Measurements from ENCODE around the gene DLGAP1.
"Not testable (repeated sequence)": the region's sequence is repeated elsewhere in the genome, so short reads cannot be mapped to it uniquely, and the experiment has no call there.

The DLGAP1 gene

DNA sequence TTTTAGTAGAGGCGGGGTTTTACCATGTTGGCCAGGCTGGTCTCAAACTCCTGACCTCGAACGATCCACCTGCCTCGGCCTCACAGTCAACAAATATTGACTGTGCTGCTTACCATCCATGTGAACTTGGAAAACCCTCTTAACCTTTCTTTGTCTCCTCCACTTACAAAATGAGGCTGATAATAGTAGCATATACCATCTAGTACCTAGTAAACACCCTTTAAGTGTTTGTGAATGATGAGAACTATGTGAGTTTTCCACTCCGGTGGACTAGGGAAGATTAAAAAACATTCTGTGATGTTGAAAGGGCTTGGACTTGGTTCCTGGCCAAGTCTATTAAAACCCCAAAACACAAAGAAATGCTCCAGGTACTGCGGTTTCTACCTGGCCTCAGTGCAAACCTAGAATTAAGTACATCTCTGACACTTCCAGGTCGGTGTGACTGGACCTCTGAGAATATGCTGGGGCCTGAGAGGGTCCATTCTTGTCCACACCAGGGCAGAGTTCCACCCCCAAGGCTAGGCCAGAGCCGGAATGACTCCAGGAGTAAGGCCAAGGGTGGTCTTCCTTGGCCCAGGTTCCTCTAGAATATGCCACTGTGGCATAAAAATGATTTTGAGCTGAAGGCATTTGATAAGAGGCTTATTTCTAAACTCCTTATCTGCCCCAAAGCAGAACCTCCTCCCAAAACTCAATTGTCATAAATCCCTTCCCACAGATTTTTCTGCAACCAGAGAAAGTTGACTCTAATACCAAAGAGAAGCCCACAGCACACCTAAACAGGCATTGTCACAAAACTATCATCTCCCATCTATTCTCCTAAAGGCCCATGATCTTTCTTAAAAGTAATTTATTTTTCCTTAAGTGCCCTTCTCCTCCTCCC lies 787.6 kb downstream of the DLGAP1 start:
- DNase-seq: peak; percentile 96

DNA sequence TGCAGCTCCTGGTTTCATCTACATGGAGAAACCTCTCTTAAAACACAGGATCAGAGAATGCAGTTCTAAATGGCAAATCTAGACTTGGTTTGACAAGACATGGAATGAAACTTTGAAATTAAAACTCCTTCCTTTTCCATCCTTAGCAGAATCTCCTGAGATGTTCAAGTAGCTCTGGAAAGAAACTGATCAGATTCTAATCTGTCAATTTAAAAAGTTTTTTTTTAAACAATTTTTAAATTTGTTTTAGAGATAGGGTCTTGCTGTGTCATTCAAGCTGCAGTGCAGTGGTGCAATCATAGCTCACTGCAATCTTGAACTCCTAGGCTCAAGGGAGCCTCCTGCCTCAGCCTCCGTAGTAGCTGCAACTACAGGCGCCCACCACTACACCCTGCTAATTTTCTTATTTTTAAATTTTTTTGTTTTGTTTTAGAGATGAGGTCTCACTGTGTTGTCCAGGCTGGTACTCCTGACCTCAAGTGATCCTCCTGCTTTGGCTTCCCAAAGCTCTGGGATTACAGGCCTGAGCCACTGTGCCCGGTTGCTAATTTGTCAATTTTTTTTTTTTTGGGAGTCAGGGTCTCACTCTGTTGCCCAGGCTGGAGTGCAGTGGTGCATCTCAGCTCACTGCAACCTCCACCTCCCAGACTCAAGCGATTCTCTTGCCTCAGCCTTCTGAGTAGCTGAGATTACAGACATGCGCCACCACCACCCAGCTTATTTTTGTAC lies 788.4 kb downstream of the DLGAP1 start:
- DNase-seq: no peak

DNA sequence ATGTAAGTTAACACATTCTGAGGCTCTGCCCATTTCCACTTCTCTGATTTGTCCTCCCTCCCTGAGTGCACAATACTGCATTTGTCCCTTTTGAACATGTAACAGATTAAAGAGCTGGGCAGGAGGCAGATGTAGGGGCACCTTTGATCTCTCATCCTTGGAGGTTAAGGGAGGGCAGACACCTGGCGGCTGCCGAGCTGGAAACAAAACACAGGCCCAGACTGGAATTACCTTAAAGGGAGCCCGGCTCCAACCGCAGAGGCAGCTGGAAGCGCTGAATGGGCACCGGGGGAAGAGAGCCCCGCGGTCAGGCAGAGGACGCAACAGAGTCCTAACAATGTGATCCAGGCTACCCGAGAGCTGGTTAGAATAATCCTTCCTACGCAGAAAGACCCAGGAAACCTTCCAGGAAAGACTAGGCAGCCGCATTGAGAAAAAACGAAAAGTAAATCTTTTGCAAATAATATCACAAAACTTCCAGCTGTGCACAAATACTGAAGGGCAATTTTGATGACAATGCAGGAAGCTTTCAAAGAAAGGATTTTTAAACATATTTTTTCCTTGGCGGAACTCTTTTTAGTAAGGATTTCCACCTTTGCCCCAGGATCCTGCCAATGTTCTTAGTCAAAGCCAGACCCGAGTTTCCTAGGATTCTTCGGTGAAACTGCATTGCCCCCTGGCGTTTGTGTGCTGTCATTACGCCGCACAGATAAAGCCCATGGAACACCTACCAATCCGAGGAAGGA lies 789.2 kb downstream of the DLGAP1 start:
- DNase-seq: peak; percentile 96

DNA sequence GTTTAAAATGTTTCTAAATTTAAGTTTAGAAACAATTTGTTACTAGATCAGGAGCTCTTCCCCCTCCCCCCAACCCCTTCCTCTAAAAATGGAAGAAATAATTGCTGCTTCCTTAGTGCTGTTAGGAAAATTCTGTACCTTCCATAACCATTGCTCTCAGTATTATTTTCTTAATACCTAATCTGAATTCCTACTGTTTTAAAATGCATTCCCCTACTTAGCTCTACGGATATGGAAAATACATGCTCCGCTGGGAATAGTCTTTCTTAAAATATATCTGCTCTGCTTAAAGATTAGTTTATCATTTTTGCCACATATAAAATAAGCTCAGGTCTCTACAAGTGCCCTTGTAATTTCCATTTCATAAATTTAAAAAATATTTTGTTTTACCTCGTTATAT lies 789.9 kb downstream of the DLGAP1 start:
- no peak for DNase-seq

DNA sequence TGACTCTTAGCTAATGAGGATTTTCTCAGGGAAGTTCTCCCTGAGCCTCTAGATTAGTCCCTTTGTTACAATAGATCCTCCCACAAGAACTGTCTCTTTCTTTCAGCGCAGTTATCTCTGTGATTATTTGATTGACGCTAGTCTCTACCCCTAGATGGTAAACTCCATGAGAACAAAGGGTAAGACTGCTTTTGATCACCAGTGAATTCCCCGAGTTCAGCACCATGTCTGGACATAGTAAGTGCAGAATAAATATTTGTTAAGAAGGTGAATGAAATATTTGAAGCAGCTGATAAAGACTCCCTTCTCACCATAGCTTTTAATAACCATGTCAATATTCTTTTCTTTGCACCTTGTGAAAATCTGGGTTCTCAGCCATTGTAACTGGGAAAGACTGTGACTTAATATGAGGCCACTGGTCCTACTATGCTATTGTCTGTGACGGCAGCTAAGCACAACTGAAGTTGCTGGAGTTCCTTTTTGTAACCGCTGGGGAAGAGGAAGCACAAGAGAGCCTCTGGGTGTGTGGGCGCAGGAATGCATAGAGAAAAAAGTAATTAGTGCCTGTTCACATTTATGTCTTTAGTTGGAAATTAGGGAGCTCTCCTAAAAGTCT lies 790.4 kb downstream of the DLGAP1 start:
- peak; percentile 70 for DNase-seq

DNA sequence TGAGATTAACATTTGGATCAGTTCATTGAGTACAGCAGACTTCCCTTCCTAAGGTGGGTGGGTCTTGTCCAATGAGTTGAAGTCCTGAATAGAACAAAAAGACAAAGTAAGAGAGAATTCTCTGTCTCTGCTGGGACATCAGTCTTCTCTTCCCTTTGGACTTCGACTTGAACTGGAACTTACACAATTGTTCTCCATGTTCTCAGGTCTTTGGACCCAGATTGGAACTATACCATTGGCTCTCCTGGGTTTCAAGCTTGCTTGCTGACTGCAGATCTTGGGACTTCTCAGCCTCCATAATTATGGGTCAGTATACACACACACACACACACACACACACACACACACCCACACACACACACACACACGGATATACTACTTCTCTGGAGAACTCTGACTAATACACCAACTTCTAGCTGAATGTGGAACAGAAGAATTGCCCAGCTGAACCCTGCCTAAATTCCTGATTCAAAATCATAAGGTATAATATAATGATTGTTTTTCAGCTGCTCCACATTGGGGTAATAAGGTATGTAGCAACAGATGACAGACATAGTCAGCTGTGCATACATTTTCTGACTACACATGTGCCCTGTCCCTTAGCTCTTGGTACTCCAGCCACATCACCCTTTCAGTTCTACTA lies 791.1 kb downstream of the DLGAP1 start:
- no peak for DNase-seq

DNA sequence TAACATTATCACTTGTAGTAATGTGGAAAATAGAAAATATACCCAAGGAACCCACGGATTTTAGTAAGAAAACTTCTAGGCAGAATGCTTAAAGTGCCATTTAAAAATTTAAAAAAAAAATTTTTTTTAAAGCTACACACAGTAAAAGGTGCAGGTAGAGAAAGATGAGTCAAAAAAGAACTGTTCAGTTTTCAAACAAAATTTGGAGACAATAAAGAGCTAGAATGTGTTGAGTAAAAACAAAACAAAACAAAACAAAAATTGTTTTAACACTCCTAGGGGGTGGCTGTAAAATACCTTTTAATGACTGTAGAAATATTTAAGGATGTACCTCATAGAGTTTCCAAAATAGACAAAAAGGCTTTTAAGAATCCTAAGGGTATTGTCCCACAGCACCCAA lies 793.1 kb downstream of the DLGAP1 start:
- no peak for DNase-seq

DNA sequence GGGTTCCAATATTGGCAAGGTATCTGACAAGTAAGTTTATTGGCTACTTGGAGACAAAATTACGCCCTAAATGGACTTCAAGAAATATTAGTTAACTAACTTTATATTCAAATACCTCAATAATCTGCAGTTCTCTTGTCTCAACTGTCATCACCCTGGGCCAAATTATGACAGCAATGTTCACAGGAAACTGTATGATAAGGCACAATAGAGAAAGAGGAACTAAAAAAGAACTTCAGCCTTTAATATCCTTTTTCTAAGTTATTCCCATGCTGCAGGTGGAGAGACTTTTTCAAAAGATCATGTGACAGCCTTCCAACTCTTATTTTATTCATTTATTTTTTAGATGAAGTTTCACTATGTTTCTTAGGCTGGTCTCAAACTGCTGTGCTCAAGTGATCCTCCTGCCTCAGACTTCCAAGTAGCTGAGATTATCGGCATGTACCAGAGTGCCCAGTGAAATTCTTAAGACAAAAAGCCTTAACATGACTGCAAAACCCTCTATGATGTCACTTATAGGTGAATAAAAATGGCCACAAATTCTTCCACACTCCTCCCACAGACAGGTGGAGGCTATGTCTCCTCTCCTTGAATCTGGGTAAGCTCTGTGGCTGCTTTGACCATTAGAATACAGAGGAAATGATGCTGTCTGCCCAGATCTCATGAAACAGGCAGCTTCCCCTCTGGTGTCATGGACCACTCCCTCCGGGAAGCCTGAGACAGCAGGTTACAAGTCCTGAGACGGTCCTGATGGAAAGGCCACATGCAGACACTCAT lies 794.2 kb downstream of the DLGAP1 start:
- no peak for DNase-seq

DNA sequence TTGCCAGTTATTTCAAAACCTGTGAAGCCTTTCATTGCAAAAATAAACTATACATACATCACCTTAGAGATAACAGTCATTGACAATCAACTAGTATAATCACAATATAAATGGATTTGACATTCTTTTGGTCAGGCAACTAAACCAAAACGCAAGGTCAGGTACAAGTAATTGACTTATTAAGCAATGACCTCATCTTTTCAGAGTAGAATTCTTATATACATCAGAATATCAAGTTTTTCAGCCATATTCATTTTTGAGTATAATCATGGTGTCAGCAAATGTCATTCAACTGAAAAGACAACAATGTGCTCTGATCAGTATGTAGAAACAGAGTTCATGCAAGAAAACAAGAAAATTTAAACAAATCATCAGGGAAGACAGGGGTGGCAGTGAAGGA lies 796.6 kb downstream of the DLGAP1 start:
- DNase-seq: no peak

DNA sequence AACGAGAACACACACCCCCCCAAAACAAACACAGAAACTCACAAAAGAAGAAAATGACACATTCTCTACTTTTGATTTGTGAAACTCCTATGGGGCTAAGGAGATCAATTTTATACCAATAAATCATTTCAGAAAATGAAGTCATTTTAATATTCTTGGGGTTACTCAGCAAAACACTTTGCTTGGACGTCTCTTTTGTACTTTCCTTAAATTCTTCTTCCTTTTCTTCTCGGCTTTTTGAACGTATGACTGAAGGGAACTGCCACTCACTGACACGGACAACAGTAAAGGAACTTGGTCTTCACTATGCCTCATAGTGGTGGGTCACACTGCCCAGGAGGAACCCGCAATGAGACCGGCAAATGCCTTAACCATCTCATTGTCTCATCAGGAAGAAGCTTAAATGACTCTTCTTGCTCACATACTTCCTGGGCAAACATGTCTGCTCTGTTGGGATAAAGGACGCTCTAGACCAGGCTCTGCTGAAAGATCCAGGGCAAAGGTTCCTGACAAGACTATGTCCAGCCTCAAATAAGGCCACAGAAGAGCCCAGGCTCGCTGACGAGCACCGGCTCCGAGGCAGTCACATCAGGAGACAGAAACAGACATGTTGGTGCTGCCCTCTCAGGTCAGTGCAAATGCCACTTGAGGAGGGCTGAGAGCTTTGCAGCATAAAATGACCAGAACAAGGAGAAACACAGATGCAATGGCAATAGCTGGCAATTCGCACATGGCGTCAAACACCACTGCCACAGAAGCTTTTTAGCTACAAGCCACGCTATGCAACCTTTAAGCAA lies 799.7 kb downstream of the DLGAP1 start:
- DNase-seq: no peak

DNA sequence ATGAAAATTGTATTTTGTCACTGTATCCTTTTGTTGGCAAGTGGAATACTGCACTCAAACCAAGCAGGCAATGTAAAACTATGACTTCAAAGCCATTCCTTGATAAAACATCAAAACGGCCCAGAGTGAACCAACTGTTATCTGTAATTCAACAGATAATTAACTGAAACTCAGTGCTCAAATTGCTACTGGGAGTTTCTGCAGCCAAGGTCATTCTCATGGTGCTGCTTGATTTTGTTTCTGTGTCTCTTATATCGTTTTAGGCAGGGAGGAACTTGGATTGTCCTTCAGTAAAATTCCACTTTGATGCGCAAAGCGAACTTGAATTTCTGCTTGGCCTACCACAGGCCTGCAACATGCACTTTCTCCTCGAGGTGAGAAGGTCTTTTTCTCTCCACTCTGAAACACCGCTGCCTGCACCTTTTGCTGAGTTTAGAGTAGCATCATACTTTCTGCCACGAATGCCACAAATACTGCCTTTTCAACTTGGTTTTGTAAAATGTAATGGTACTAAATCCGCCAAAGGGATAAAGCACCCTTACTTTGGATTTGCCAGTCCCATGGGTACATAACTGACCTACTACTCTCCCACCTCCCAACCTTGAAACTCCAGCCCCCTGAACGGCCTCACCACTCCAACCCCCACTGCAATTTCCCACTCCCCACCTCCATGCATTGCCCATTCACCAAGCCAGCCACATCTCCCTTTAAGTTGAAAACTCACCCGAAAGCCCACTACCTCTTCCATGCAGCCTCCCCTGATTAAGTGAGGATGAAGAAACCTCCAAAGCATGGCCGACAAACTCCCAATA lies 800.5 kb downstream of the DLGAP1 start:
- DNase-seq: no peak

DNA sequence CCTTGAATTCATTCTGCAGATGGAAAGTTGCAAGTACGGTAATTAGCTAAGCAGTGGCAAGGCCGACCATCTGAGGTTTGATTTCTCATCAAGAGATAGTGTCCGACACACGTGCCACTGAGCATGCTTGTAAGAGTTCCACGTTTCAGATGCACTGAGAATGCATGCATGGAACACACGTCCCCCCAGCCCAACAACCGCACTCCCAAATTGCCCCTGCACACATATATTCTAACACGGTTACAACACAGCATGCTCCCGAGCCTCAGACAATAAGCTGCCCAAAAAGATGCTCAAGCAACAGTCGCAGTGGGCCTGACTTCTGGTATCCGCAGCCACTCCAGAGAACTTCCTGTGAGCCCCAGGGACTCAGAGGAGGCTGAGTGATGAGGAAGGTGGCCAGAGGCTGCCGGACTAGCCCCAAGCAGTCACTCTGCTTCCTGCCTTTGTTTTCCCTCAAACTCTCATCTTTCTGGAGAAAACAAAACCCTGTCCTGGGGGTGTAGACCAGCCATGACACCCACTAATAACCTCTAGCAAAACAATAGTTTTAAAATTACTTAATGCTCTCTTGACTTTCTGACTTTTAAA lies 801.2 kb downstream of the DLGAP1 start:
- DNase-seq: no peak

DNA sequence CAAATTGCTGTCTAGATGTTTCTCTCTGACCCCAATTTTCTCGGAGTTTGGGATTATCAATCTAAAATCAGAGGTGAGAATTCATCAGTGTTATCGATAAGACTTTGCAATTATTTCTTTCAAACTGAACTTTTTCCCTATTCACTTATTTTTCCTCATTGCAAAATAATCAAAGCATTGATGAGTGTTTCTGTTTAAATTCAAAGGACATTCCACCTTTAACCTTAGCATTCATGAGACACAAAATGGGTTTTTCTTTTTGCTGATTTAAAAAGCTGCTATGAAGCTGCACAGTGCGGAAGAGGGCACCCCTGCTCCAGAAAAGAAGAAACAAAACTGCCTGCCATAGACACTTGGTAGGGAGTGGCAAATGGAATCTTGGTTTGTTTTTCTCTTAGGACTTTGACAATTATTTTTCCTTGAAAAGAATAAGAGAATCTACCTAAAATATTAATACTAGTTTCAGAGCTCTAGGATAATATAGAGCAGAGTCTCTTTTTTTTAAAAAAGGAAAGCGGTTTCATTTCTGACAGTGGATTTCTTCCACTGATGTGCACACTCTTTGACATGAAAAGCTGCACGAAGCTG lies 801.8 kb downstream of the DLGAP1 start:
- no peak for DNase-seq

DNA sequence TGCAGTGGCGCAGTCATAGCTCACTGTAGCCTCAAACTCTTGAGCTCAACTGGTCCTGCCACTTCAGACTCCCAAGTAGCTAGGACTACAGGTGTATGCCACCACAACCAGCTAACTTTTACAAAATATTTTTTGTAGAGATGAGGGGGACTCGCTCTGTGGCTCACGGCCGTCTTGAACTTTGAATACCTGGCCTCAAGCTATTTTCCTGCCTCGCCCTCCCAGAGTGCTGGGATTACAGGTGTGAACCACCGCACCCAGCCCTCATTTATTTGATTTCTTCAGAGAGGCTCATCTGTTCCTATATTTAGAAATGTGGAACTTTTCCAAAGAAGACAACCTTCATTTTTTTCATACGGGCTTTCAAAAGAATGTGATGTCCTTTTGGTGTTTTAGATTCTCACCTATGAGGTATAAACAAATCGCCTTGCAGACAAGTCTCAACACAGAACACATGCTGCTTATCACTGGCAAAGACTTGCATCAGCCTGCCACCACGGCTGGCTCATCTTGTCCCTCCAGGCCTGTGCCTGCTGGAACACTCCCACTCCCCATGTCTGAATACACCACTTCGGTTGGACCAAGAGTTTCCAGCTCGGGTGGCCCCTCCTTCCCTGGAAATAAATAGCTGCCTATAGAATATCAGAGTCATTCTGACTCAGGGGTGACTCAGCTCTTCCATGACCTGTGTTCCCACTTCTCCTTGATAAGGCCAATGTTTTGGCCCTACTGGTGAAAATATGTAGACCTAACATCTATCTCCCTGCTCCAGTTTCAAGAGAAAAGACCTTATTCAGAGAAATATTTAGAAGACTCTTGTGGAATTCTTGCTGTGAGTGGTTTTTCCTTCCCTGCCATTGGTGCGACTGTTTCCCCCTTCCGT lies 802.5 kb downstream of the DLGAP1 start:
- DNase-seq: peak; percentile 68

DNA sequence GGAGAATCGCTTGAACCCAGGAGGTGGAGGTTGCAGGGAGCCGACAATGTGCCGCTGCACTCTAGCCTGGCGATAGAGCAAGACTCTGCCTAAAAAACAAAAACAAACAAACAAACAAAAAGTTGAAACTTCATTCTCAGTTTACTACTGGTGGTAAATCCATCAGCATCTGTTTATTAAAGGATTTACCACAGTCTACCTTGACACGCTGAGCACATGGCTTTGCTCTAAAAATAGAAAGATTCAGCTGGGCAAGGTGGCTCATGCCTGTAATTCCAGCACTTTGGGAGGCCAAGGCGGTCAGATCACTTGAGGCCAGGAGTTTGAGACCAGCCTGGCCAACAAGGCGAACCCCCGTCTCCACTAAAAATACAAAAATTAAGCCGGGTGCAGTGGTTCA lies 803.8 kb downstream of the DLGAP1 start:
- no peak for DNase-seq

DNA sequence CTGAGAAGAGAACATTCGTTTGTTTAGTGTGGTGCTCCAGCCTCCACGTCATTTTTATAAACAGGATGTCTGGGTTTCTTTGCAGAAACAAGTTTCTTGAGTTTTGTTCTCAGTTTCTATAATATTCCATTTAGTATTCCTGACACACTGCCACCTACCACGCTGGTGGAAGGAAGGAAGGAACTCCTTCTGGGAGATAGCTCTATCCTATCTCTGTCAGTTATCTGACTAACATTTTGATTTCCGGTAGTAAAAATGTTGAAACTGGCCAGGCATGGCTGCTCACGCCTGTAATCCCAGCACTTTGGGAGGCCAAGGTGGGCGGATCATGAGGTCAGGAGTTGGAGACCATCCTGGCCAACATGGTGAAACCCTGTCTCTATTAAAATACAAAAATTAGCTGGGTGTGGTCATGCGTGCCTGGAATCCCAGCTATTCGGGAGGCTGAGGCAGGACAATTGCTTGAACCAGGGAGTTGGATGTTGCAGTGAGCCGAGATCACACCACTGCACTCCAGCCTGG lies 804.5 kb downstream of the DLGAP1 start:
- DNase-seq: not testable (repeated sequence)

DNA sequence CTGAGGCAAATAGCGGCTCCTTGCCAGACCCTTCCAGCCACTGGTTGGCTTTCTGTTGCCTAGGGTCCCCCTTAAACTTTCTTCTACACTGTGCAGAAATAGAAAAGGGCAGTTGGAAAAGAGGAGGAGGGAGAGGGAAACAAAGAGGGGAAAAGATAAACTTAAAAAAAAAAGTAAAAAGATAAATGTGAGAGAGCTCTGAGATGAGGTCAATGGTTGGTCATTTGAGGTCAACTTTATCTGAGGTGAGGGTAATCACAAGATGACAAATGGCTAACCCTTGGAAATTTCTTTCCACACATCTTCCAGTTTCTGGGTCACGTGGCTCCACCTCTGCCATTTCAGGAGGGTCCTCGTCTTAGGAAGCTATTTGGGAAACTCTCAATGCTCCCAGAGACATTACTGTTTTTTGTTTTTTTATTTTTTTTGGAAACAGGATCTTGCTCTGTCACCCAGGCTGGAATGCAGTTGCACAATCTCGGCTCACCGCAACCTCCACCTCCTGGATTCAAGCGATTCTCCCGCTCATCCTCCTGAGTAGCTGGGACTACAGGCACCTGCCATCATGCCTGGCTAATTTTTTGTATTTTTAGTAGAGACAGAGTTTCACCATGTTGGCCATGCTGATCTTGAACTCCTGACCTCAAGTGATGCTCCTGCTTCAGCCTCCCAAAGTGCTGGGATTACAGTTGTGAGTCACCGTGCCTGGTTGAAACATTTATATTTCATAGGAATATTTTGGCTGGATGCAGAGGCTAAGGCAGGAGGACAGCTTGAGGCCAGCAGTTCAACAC lies 805.3 kb downstream of the DLGAP1 start:
- DNase-seq: no peak

Data from NCI-H510A treated with DMSO at 0.1 percent for 48 hours (cell line).